ENCODE measurements around the gene MED15.

Gene MED15

DNA sequence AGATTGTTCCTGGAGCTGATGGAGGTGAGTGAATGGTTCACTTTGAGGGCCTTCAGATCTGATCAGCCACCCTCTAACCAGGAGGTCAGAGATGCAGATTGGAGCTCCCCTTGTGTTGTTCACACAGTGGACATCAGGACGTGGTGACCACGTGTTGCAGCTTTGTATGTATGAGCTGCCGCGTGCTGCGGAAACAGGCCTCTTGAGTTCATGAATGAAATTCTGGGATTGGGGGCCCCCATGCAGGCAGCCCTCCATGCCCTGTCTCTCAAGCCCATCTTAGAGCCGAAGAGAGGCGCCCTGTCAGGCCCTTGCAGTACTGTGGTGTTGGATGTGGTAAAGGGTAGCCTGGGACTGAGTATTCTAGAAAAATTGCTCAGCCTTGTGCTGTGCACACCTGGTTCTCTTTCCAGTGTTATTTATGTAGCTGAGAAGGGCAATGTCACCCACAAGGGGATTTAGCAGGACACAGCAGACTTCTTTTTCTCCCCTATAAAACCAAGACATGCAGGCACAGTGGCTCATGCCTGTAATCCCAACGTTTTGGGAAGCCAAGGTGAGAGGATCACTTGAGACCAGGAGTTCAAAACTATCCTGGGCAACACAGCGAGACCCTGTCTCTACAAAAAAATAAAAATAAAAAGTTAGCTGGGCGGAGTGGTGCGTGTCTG lies 64.9 kb downstream of the MED15 start:
- no peak for TF ChIP-seq GATA2 (IDR thresholded peaks at IDR 0.05; ENCODE audit: low read depth, low read length)
- TF ChIP-seq GATA3 (IDR thresholded peaks at IDR 0.05; ENCODE audit: low read depth, low read length) = no peak

DNA sequence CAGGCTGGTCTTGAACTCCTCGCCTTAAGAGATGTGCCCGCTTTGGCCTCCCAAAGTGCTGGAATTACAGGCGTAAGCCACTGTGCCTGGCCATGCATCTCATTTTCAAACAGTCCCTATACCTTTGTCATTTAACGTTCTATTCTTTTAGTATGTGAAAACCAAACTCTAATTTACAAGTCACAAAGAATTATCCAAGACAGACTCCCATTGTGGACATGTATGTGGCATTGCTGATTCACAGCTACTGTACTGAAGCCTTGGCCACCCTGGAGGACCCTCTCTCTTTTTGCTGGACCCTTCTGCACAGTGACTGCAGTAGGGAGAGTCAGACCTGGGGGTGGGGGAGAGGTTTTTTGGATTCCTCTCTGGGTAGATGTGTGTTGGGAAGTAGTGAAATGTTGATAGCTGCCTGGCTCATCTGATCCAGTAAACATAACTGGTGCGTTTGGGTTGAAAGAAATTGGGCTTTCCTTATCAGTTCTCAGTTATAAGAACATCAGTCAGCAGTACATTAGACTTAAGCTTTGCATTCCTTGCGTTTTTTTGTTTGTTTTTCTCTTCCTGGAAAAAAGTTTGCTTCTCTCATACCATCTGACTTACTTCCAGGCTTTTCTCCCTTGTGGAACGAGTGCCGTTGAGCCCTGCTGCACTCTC lies 65.9 kb downstream of the MED15 start:
- TF ChIP-seq GATA2 (IDR thresholded peaks at IDR 0.05; ENCODE audit: low read depth, low read length) = no peak
- no peak for TF ChIP-seq GATA3 (IDR thresholded peaks at IDR 0.05; ENCODE audit: low read depth, low read length)

DNA sequence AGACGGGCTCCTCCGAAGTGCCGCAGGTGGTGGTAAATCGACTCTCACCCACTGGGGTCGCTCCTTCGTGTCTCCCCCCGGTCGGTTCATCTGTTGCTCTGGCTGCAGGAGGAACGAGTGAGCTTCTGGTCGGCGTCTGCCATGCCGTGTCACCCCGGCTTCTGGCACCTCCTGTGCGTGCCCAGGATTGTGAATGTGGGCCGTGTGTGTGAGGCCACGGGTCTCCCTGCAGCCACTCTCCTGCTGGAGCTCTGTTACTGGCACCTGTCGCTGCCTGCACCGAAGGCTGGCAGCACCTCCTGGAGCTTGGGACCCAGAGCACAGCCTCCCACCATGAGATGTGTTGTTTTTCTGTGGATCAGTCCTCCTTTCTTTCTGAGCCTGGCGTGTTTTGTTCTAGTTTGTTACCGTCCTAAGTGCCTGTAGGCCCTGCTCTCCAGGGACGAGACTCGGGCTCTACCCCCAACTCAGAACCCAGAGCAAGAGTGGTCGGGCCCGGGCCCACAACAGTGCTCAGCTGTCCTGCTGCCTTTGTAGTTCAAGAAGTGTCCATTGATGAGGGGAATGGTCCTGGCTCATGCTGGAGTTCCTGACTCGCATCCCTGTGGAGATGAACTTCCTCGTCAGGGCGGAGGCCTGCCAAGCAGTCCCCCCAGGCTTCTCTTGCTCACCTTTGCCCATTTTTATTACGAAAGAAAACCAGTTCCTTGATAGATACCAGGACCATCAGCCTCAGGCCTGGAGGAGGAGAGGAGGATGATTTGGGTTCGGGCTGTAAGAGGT lies 66.6 kb downstream of the MED15 start:
- no peak for TF ChIP-seq GATA2 (IDR thresholded peaks at IDR 0.05; ENCODE audit: low read depth, low read length)
- no peak for TF ChIP-seq GATA3 (IDR thresholded peaks at IDR 0.05; ENCODE audit: low read depth, low read length)

DNA sequence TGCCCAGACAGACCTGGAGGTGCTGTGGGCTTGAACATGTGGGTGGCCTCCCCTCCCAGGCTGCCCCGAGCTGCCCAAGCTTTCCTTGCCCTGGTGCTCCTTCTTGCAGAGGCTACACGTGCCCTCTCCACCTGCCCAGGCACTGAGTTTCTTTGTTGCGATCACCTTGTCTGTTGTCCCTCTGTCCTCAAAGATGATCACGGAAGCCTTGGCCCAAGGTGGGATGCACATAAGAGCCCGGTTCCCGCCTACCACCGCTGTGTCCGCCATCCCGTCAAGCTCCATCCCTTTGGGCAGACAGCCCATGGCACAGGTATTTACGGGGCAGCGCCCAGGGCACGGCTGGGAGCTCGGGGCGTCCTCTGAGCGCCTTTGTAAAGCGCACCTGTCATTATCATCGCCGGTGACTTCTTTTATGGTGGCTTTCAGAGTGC lies 67.5 kb downstream of the MED15 start:
- no peak for TF ChIP-seq GATA3 (IDR thresholded peaks at IDR 0.05; ENCODE audit: low read depth, low read length)
- TF ChIP-seq GATA2 (IDR thresholded peaks at IDR 0.05; ENCODE audit: low read depth, low read length) = no peak

DNA sequence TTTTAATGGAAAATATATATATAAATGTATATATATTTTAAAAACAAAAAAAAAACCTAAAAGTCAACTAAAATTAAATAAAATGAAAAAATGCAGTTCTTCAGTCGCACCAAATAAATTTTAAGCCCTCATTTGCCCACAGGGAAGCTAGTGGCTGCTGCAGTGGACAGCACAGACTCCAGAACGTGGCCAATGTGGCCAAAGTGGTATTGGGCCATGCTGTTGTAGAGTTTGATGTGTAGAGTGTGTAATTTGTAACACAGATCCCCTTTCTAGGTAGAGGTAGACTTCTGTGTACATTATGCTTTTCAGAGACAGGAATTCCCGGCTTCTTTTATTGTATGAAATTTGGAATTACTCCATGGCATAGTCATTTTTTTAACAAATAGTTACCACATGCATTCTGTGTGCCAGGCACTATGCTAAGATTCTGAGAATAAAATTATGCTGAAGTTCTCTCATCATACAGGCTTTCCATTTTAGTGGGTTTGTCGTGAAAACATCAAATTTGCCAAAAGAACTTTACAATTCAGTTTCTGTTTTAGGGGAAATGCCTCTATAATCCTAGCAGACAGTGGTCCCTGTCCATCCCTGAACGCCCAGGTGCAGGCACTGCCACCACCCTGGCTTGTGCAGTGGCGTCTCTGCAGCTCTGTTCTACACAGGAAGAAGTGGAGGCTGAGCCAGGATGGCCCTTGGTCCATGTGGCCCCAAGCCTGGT lies 68.5 kb downstream of the MED15 start:
- no peak for TF ChIP-seq GATA2 (IDR thresholded peaks at IDR 0.05; ENCODE audit: low read depth, low read length)
- no peak for TF ChIP-seq GATA3 (IDR thresholded peaks at IDR 0.05; ENCODE audit: low read depth, low read length)

DNA sequence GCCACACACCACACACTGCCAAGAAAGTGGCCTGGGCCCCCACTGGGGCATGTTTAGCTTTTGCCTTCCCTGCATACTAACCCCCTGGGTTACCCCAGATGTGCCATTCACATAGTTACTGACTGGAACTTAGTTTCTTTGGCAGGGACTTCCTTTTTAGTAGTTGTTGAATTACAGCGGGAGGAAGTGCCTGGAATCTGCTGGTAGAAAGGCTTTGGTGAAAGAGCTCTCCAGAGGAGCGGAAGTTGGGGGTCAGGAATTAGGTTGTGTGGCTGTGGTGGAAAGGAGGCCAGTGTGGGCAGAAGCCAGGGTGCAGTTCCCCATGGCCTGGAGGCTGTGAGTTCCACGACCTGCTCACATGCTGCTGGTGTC lies 69.0 kb downstream of the MED15 start:
- TF ChIP-seq GATA2 (IDR thresholded peaks at IDR 0.05; ENCODE audit: low read depth, low read length) (no peak), GATA3 (IDR thresholded peaks at IDR 0.05; ENCODE audit: low read depth, low read length) (no peak)

DNA sequence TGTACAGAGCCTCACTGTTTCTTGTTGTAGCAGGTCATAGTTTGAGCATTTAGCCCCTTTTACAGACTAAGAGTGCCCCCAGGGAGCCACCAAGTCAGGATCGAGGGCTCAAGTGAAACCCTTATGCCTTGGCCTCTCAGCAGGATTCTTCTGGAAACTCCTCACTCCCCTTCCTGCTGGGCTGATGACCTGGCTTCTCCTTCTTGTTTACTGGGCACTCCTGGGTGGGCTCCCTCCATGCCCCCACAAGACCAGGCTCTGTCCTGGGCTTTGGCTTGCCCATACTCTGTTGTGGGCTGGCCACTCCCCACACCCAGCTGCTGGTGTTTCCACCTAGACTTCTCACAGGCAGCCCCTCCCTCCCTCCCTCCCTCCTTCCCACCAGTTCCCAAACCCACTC lies 69.6 kb downstream of the MED15 start:
- TF ChIP-seq GATA3 (IDR thresholded peaks at IDR 0.05; ENCODE audit: low read depth, low read length) = no peak
- TF ChIP-seq GATA2 (IDR thresholded peaks at IDR 0.05; ENCODE audit: low read depth, low read length) = no peak

DNA sequence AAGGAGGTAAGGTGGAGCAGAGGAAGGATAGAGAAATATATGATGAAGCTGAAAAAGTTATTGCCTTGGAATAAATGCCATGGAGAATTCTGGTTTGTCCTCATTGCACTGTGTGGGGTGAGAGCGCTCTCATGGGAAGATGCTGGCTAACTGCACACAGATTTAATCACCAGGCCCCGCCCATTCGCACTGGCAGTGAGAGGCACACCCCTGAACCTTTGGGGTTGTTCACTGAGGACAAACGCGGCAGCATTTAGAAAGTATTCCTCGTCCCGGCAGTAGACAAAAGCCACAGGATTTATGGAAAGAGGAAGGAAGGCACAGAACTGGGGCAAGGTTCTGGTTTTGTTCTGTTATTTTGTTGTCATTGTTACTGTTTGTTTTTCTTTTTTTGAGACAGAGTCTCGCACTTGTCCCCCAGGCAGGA lies 70.2 kb downstream of the MED15 start:
- TF ChIP-seq GATA2 (IDR thresholded peaks at IDR 0.05; ENCODE audit: low read depth, low read length) (no peak), GATA3 (IDR thresholded peaks at IDR 0.05; ENCODE audit: low read depth, low read length) (no peak)

DNA sequence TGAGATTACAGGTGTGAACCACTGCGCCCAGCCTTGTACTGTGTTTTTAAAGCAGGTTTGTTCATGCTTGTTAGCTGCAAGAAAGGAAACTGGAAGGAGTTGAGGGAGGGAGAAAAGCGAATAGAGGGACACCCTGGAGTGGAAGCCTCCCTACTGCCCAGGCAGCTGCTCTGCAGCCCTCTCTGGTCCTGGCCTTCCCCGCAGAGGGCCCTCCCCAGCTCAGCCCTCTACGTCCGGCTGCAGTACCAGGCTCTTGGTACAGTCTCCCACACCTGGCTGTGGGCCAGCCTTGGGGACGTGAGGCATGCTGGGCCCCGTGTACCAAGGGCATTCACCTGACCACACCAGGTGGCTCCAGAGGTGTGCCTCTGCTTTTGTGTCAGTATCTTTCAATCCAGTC lies 70.8 kb downstream of the MED15 start:
- TF ChIP-seq GATA2 (IDR thresholded peaks at IDR 0.05; ENCODE audit: low read depth, low read length) (no peak), GATA3 (IDR thresholded peaks at IDR 0.05; ENCODE audit: low read depth, low read length) (no peak)

DNA sequence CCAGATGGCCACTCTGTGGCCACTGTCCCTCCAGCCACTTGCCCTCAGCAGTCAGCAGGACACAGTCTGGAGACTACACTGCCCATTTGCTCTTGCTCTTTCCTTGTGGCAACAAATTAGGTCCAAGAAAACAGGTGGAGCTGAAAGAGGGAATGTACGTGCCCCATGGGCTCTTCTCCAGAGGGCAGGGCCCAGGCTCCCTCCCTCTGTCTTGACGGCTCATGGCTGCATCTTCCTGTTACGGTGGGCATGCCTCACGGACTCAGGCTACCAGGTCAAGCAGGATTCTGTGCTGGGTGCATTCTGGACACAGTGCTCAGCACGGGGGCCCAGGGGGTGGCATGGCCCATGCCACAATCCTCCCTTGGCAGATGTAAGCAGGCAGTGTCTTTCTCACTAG lies 71.3 kb downstream of the MED15 start:
- TF ChIP-seq GATA2 (IDR thresholded peaks at IDR 0.05; ENCODE audit: low read depth, low read length) = no peak

DNA sequence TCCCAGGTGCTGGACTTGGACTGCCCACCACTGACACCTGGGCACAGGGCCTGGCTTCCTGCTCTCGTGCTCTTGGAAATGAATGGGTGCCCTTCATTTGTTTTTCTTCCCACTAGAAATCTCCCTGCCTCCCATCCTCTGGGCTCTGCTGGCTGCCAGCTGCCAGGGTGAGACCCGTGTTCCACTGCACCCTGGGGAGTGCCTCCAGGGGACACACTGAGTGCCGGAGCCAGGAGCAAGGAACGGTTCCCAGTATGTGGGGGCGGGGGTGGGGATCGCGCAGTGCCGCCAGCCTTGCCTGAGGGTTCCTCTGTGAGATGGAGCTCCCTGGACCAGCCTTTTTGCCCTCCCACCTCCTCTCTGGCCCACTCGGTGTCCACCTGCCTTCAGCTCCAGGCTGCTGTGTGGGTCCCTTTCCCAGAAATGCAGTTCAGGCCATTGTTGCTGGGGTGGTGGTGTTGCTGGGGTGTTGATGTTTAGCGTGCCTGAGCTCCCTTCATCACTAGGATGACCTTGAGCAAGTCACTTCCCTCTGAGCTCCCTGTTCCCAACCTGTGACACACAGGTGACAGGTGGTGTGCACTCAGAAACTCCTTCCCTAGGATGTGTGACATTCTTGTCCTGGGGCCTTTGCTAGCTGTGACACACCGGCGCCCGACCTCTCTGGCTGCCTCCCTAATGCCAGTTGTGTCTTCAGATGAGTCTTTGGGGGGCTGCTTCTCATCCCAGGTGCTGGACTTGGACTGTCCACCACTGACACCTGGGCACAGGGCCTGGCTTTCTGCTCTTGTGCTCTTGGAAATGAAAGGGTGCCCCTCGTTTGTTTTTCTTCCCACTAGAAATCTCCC lies 72.1 kb downstream of the MED15 start:
- TF ChIP-seq GATA3 (IDR thresholded peaks at IDR 0.05; ENCODE audit: low read depth, low read length) = no peak
- no peak for TF ChIP-seq GATA2 (IDR thresholded peaks at IDR 0.05; ENCODE audit: low read depth, low read length)

DNA sequence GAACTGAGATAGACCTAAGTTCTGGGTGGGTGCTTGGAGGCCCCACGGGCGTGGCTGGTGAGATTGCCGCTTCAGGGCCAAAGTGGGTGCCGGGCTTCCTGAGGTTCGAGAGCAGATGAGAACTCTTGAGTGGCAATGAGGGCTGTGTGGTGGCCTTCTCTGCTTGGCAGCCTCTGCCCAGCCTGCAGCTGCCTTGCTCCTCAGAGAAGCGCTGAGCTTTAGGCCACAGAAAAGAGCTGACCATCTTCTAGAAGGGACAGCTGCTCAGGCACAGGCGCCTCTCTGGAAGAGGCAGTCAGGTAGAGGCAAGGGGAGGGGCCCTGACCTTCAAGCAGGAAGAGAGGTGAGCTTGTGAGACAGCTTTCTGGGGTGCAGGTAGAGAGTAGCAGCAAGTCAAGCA lies 72.8 kb downstream of the MED15 start:
- no peak for TF ChIP-seq GATA3 (IDR thresholded peaks at IDR 0.05; ENCODE audit: low read depth, low read length)
- TF ChIP-seq GATA2 (IDR thresholded peaks at IDR 0.05; ENCODE audit: low read depth, low read length) = no peak

Data from SH-SY5Y (cell line).